A673 (cell line): Measurements from ENCODE around the gene SMARCE1. TPM values are rescaled to one million over a fixed set of nuclear protein-coding genes. Genes with fewer than 3 reads are reported as not detected.

ENCODE experiments used
- BruUV-seq: library from RNA; stranded (reverse); fragments of 400-500 nt; replicated peaks from 2 replicates; lab custom pipeline; 2021; lab: Mats Ljungman, UMichigan
- CTCF ChIA-PET: fragments of 300-600 bp; sonication (Branson Sonifier 250); formaldehyde crosslinking; loops from one replicate; lab custom pipeline; 2022; ENCODE audit warnings: antibody characterized with exemption; lab: Charles Lee
- POLR2A ChIA-PET: fragments of 300-600 bp; sonication (Branson Sonifier 250); formaldehyde crosslinking; loops from one replicate; lab custom pipeline; 2022; ENCODE audit warnings: antibody characterized with exemption; ENCODE audit not compliant: low non-redundant PET; lab: Charles Lee
- DNase-seq: peaks from one replicate; pipeline ENCODE4 v3.0.0-alpha.2; 2015; ENCODE audit warnings: low spot score
- H3K27ac ChIP-seq: fragments of 200-600 bp; sonication (generic); 2 replicates; pipeline ENCODE4 v1.5.1; 2016; ENCODE audit warnings: mixed run types, low read depth, mild to moderate bottlenecking, mixed read lengths, antibody characterized with exemption, low read length; ENCODE audit not compliant: poor library complexity, severe bottlenecking
- H3K27me3 ChIP-seq: fragments of 200-600 bp; sonication (generic); replicated peaks from 2 replicates; pipeline ENCODE4 v1.6.1; 2017; ENCODE audit warnings: mixed run types, low read depth, mild to moderate bottlenecking, mixed read lengths, antibody characterized with exemption, low read length; ENCODE audit not compliant: insufficient read depth, poor library complexity
- H3K36me3 ChIP-seq: fragments of 200-600 bp; sonication (generic); 2 replicates; pipeline ENCODE4 v1.6.1; 2016; ENCODE audit warnings: mixed run types, mild to moderate bottlenecking, mixed read lengths, antibody characterized with exemption, low read length; ENCODE audit not compliant: insufficient read depth, poor library complexity, severe bottlenecking
- H3K4me1 ChIP-seq: fragments of 200-600 bp; sonication (generic); 2 replicates; pipeline ENCODE4 v1.6.1; 2017; ENCODE audit warnings: mixed run types, mild to moderate bottlenecking, mixed read lengths, antibody characterized with exemption, low read length; ENCODE audit not compliant: insufficient read depth, poor library complexity, severe bottlenecking
- H3K4me3 ChIP-seq: fragments of 200-600 bp; sonication (generic); 2 replicates; pipeline ENCODE4 v1.5.1; 2016; ENCODE audit warnings: low read depth, mixed run types, mild to moderate bottlenecking, mixed read lengths, low read length; ENCODE audit not compliant: poor library complexity, severe bottlenecking
- H3K9me3 ChIP-seq: fragments of 200-600 bp; sonication (generic); 2 replicates; pipeline ENCODE4 v1.6.1; 2016; ENCODE audit warnings: mixed run types, low read depth, mild to moderate bottlenecking, mixed read lengths, antibody characterized with exemption, low read length; ENCODE audit not compliant: poor library complexity, severe bottlenecking
- CTCF ChIP-seq: fragments of 300-800, 200-600 bp; sonication (generic); conservative IDR thresholded peaks from 2 replicates; pipeline ENCODE4 v1.5.1; 2017; ENCODE audit warnings: low read depth, mild to moderate bottlenecking, antibody characterized with exemption, low read length, moderate library complexity, mixed read lengths
- EZH2 ChIP-seq: fragments of 200-600 bp; sonication (generic); IDR thresholded peaks from 2 replicates; pipeline ENCODE4 v1.6.1; 2017; ENCODE audit warnings: borderline replicate concordance, low read depth, mild to moderate bottlenecking, mixed read lengths, antibody characterized with exemption, low read length; ENCODE audit not compliant: poor library complexity, severe bottlenecking
- intact Hi-C: fragments of 100-400 bp; cut with micrococcal nuclease; formaldehyde crosslinking; loops from one replicate; pipeline ENCODE4 v1.10.0; 2022; ENCODE audit not compliant: unreplicated experiment
- total RNA-seq: library from RNA; stranded (reverse); gene quantifications from 2 replicates; pipeline ENCODE4 v1.2.3, GENCODE V29; 2021

SMARCE1 gene
- total RNA-seq, 1 experiment from 2014 or later, result 91.4 TPM

GRCh38 chr17:40582328-40582901 lies 65.2 kb downstream of the SMARCE1 start:
- no peak for DNase-seq
- H3K9me3 ChIP-seq, result no peaks in the 10 kb centered on the region
- ChIA-PET POLR2A (no interaction called here), CTCF (no interaction called here)
- TF ChIP-seq EZH2 (no peak), CTCF (no peak)
- H3K4me1 ChIP-seq, result no peaks in the 10 kb centered on the region
- H3K27ac ChIP-seq, result no peak overlapping the region
- H3K27me3 ChIP-seq, result no peaks in the 10 kb centered on the region
- BruUV-seq, result no TSS peak
- intact Hi-C loops, result no loop called here
- no peak overlapping the region for H3K4me3 ChIP-seq
- no peaks in the 10 kb centered on the region for H3K36me3 ChIP-seq

- ChIA-PET CTCF (no interaction called here), POLR2A (no interaction called here)
- Histone ChIP-seq H3K4me1 (no peaks in the 10 kb centered on the region), H3K9me3 (no peaks in the 10 kb centered on the region), H3K27me3 (no peaks in the 10 kb centered on the region), H3K4me3 (no peak overlapping the region), H3K27ac (no peak overlapping the region), H3K36me3 (no peaks in the 10 kb centered on the region)
- TF ChIP-seq CTCF (no peak), EZH2 (no peak)
- intact Hi-C loops, result no loop called here
- no peak for DNase-seq
- BruUV-seq, result no TSS peak
Observed at GRCh38 chr17:40580140-40580539, 67.5 kb downstream of the SMARCE1 start.

- H3K36me3 ChIP-seq, result no peaks in the 10 kb centered on the region
- H3K4me3 ChIP-seq, result no peak overlapping the region
- POLR2A ChIA-PET, result no interaction called here
- CTCF ChIA-PET, result no interaction called here
- no peaks in the 10 kb centered on the region for H3K9me3 ChIP-seq
- no peak overlapping the region for H3K27ac ChIP-seq
- TF ChIP-seq CTCF, result no peak
- no peak for TF ChIP-seq EZH2
- intact Hi-C loops, result no loop called here
- no peaks in the 10 kb centered on the region for H3K4me1 ChIP-seq
- no peak for DNase-seq
- no peaks in the 10 kb centered on the region for H3K27me3 ChIP-seq
- no TSS peak for BruUV-seq
Observed at GRCh38 chr17:40579471-40579870, 68.1 kb downstream of the SMARCE1 start.
